Upper lobe of left lung (tissue), 4 donors: ENCODE results near the gene INPP5D.

Experiments used
- CTCF ChIP-seq, 6 experiments: fragments of 450-650 bp in 4 of 6; fragments of 200-600 bp in 2 of 6; sonication (generic) in 2 of 6; IDR thresholded peaks; one replicate each; pipeline ENCODE4 v1.5.1; 2016 to 2019; ENCODE audit warnings: antibody characterized with exemption in 6 of 6
- POLR2AphosphoS5 ChIP-seq, 2 donors: sonication (generic); formaldehyde crosslinking; IDR thresholded peaks; one replicate each; pipeline ENCODE4 v1.5.1; 2017; ENCODE audit warnings: antibody characterized with exemption in 2 of 2

- TF ChIP-seq POLR2AphosphoS5 (IDR thresholded peaks at IDR 0.05) = no peak
- TF ChIP-seq CTCF (IDR thresholded peaks at IDR 0.05) = no peak
Observed at GRCh38 chr2:233124421-233125080, 64.4 kb downstream of the INPP5D start.
